NCI-H1694 treated with DMSO at 0.1 percent for 48 hours (cell line): ENCODE results near the gene NLRP11.
"Not testable (repeated sequence)": the region's sequence is repeated elsewhere in the genome, so short reads cannot be mapped to it uniquely, and the experiment has no call there.

Experiments
- DNase-seq: peaks from one replicate; lab custom pipeline; 2025; lab: John Stamatoyannopoulos, UW

NLRP11 gene

GRCh38 chr19:55778331-55778730 lies 53.5 kb downstream of the NLRP11 start:
- DNase-seq: no peak

- no peak for DNase-seq
Measured at GRCh38 chr19:55777528-55777927, 54.3 kb downstream of the NLRP11 start.

DNA sequence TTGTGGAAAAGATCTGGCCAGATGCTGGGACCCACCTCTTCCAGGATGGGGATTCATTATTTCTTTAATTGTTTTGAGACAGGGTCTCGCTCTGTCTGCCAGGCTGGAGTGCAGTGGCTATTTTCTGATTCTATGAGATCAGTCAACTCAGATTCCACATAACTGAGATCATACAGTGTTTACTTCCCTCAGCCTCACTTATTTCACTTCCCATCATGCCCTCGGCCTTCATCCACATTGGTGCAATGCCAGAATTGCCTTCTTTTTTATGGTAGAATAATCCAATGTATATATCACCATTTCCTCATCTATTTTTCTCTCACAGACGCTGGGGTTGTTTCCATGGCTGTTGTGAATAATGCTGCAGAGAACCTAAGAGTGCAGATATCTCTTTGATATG lies 62.2 kb downstream of the NLRP11 start:
- not testable (repeated sequence) for DNase-seq

GRCh38 chr19:55768818-55769217 lies 63.0 kb downstream of the NLRP11 start, which contains the start of gene RFPL4AL1:
Gene RFPL4AL1, plus strand, starts transcription at chr19:55769118. Its CDS starts 2,687 bp downstream, at chr19:55771805.
- not testable (repeated sequence) for DNase-seq

DNA sequence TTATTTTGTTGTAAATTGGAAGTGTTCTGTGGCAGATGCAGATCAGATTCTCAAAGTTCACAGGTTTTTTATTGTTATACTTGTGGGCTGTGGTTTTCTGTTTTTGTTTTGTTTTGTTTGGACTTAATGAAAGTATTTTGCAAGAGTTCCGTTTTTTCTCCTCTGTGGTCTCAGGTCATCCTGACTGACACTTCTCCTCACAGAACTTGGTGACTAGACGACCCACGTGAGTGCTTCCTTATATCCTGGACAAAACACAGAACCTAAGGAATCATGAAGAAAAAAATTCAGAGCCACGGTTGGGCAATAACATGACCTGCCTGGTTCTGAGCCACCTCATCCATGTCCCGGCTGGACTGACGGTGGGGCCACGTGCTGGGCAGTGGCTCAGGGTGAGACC lies 65.3 kb downstream of the NLRP11 start:
- no peak for DNase-seq

- not testable (repeated sequence) for DNase-seq
Measured at GRCh38 chr19:55758797-55759196, 73.0 kb downstream of the NLRP11 start, which contains the start of gene RFPL4A. Gene RFPL4A, plus strand, starts transcription at chr19:55759097. Its CDS starts 2,704 bp downstream, at chr19:55761801.

GRCh38 chr19:55756808-55757207 lies 75.0 kb downstream of the NLRP11 start:
- DNase-seq: not testable (repeated sequence)

GRCh38 chr19:55753401-55753800 lies 78.4 kb downstream of the NLRP11 start:
- DNase-seq: no peak

DNA sequence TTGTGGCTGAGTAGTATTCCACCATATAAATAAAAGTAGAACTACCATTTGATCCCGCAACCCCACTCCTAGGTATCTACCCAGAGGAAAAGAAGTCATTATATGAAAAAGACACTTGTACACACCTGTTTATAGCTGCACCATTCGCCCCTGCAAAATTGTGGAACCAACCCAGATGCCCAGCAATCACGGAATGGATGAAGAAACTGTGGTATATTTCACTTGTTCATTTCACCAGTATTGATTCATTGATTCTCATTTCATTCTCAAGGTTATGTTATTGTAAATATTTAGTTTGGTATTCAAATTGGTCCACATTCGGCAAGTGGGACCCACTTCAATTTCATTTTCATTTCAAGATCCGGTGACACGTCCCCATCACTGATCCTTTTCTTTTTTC lies 81.1 kb downstream of the NLRP11 start:
- no peak for DNase-seq

DNA sequence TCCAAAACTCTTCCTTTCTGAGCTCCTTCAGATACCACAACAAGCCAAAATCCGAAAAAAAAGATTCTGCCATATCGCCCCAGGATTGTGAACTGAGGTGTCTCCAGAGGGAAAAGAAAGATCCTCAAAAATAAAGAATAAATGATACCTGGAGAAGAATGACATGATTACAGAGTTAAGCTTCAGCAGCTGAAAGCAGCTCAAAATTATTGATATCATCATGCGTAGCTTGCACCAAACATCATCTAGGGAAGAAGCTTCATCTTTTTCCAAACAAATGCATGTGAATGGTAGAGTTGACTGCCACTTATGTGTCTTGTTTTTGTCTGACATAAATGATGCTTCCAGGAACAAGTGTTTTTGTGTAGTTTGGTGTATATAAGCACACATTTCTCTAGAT lies 93.5 kb downstream of the NLRP11 start, which contains the start of gene NLRP9:
NLRP9 (minus strand) TSS at position 101 of the 400 bp plus-strand sequence; CDS start at position 73, 28 bp downstream.
- DNase-seq: no peak
